ENCODE measurements around the gene TXLNB.

TXLNB gene

GRCh38 chr6:139256087-139256486 lies 35.7 kb downstream of the TXLNB start:
- peaks cover 0 to 32% (median 17%) of the 10 kb centered on the region in 4 donors for H3K4me1 ChIP-seq
- H3K27ac ChIP-seq: peak overlapping the region; percentile 49 to 56
- intact Hi-C loops (cut with DNase I; ENCODE audit: low total_unique reads): no loop called here
- TF ChIP-seq CTCF (IDR thresholded peaks at IDR 0.05): no peak
- H3K9me3 ChIP-seq: no peaks in the 10 kb centered on the region
- DNase-seq: peak; percentile 47 to 67
- H3K36me3 ChIP-seq: no peaks in the 10 kb centered on the region
- H3K4me3 ChIP-seq: no peak overlapping the region
- H3K27me3 ChIP-seq: no peaks in the 10 kb centered on the region

- intact Hi-C loops (cut with DNase I; ENCODE audit: low total_unique reads): no loop called here
- Histone ChIP-seq H3K9me3 (no peaks in the 10 kb centered on the region), H3K4me3 (no peak overlapping the region), H3K27ac (no peak overlapping the region), H3K36me3 (no peaks in the 10 kb centered on the region), H3K4me1 (peaks cover 0 to 51% (median 22%) of the 10 kb centered on the region in 4 donors), H3K27me3 (no peaks in the 10 kb centered on the region)
- no peak for DNase-seq
- no peak for TF ChIP-seq CTCF (IDR thresholded peaks at IDR 0.05)
Measured at GRCh38 chr6:139254196-139254595, 37.6 kb downstream of the TXLNB start.

- Histone ChIP-seq H3K27ac (no peak overlapping the region), H3K4me3 (no peak overlapping the region), H3K4me1 (peaks cover 0 to 51% (median 22%) of the 10 kb centered on the region in 4 donors), H3K9me3 (no peaks in the 10 kb centered on the region), H3K36me3 (no peaks in the 10 kb centered on the region), H3K27me3 (no peaks in the 10 kb centered on the region)
- no peak for TF ChIP-seq CTCF (IDR thresholded peaks at IDR 0.05)
- DNase-seq: no peak
- intact Hi-C loops (cut with DNase I; ENCODE audit: low total_unique reads): no loop called here
Measured at GRCh38 chr6:139253656-139254055, 38.1 kb downstream of the TXLNB start.

GRCh38 chr6:139251691-139252390 lies 40.0 kb downstream of the TXLNB start:
- Histone ChIP-seq H3K9me3 (no peaks in the 10 kb centered on the region), H3K4me3 (no peak overlapping the region), H3K27me3 (no peaks in the 10 kb centered on the region), H3K4me1 (peaks cover 0 to 47% (median 22%) of the 10 kb centered on the region in 4 donors), H3K27ac (peak overlapping the region; percentile 45 to 55), H3K36me3 (no peaks in the 10 kb centered on the region)
- no peak for TF ChIP-seq CTCF (IDR thresholded peaks at IDR 0.05)
- no peak for DNase-seq
- intact Hi-C loops (cut with DNase I; ENCODE audit: low total_unique reads): no loop called here

- no peak for TF ChIP-seq CTCF (IDR thresholded peaks at IDR 0.05)
Measured at GRCh38 chr6:139251045-139251690, 40.6 kb downstream of the TXLNB start.

More at GRCh38 chr6:139251045-139251690, 40.6 kb downstream of the TXLNB start:
- no peak overlapping the region for H3K4me3 ChIP-seq
- intact Hi-C loops (cut with DNase I; ENCODE audit: low total_unique reads): no loop called here
- H3K4me1 ChIP-seq: peaks cover 0 to 40% (median 19%) of the 10 kb centered on the region in 4 donors
- DNase-seq: peak in 1 of 2 donors; percentile 32
- peak overlapping the region; percentile 45 to 55 for H3K27ac ChIP-seq
- no peaks in the 10 kb centered on the region for H3K36me3 ChIP-seq
- no peaks in the 10 kb centered on the region for H3K27me3 ChIP-seq
- H3K9me3 ChIP-seq: no peaks in the 10 kb centered on the region
